Suprapubic skin (tissue), 4 donors: ENCODE data around the gene XPO6. TPM values are rescaled to one million over a fixed set of nuclear protein-coding genes. Genes with fewer than 3 reads are reported as not detected.
"Not testable (repeated sequence)": the region's sequence is repeated elsewhere in the genome, so short reads cannot be mapped to it uniquely, and the experiment has no call there.

Experiments
- DNase-seq, 2 donors: peaks; one replicate each; pipeline ENCODE4 v3.0.0-alpha.2; 2019; ENCODE audit warnings: low spot score in 2 of 2
- H3K27ac ChIP-seq: fragments of 200-600 bp; sonication (generic); one replicate; pipeline ENCODE4 v1.5.1; 2019
- H3K27me3 ChIP-seq: fragments of 200-600 bp; sonication (generic); one replicate; pipeline ENCODE4 v1.5.1; 2019
- H3K36me3 ChIP-seq: fragments of 200-600 bp; sonication (generic); one replicate; pipeline ENCODE4 v1.5.1; 2019
- H3K4me1 ChIP-seq: fragments of 200-600 bp; sonication (generic); one replicate; pipeline ENCODE4 v1.5.1; 2019
- H3K4me3 ChIP-seq: fragments of 200-600 bp; sonication (generic); one replicate; pipeline ENCODE4 v1.5.1; 2019; ENCODE audit warnings: mild to moderate bottlenecking
- H3K9me3 ChIP-seq: fragments of 200-600 bp; sonication (generic); one replicate; pipeline ENCODE4 v1.5.1; 2019
- CTCF ChIP-seq, 2 donors: fragments of 200-600 bp in 1 of 2; fragments of 450-650 bp in 1 of 2; sonication (generic) in 1 of 2; IDR thresholded peaks; one replicate each; pipeline ENCODE4 v1.5.1; 2016 to 2019; ENCODE audit warnings: antibody characterized with exemption in 2 of 2, mild to moderate bottlenecking in 1 of 2, moderate library complexity in 1 of 2
- EP300 ChIP-seq: sonication (generic); formaldehyde crosslinking; IDR thresholded peaks from one replicate; pipeline ENCODE4 v1.6.1; 2017; ENCODE audit warnings: antibody characterized with exemption
- POLR2A ChIP-seq, 2 donors: fragments of 450-650 bp; IDR thresholded peaks; one replicate each; pipeline ENCODE4 v1.6.1; 2017; ENCODE audit warnings: antibody characterized with exemption in 2 of 2, mild to moderate bottlenecking in 2 of 2, moderate library complexity in 2 of 2
- POLR2AphosphoS5 ChIP-seq, 3 donors: sonication (generic); formaldehyde crosslinking; IDR thresholded peaks; one replicate each; pipeline ENCODE4 v1.6.1; 2017; ENCODE audit warnings: antibody characterized with exemption in 3 of 3
- WGBS: methylation state at CpG from one replicate; pipeline ENCODE4 v1.1.5; 2018; 5-methylcytosine and 5-hydroxymethylcytosine counted together
- total RNA-seq, 4 donors: library from RNA; depleted of rRNA; stranded (reverse); fragments of >200 nt; gene quantifications; one replicate each; pipeline ENCODE4 v1.1.0, GENCODE V29; 2016

The XPO6 gene
- total RNA-seq, 4 donors from 2014 or later = 78.6 to 161 (median 88.1) TPM

- no peaks in the 10 kb centered on the region for H3K4me1 ChIP-seq
- 89% methylated on average over 4 of the region's 6 CpGs for WGBS
- H3K4me3 ChIP-seq = no peak overlapping the region
- H3K9me3 ChIP-seq = no peaks in the 10 kb centered on the region
- no peaks in the 10 kb centered on the region for H3K27me3 ChIP-seq
- TF ChIP-seq POLR2AphosphoS5 (IDR thresholded peaks at IDR 0.05) (no peak), POLR2A (IDR thresholded peaks at IDR 0.05) (no peak), CTCF (IDR thresholded peaks at IDR 0.05) (no peak), EP300 (no peak)
- H3K36me3 ChIP-seq = no peaks in the 10 kb centered on the region
- DNase-seq = no peak
- H3K27ac ChIP-seq = no peak overlapping the region
Observed at GRCh38 chr16:28241924-28242323, 30.2 kb upstream of the XPO6 start.

- Histone ChIP-seq H3K4me1 (no peaks in the 10 kb centered on the region), H3K27ac (no peak overlapping the region), H3K27me3 (no peaks in the 10 kb centered on the region), H3K9me3 (no peaks in the 10 kb centered on the region), H3K36me3 (no peaks in the 10 kb centered on the region), H3K4me3 (no peak overlapping the region)
- no peak for DNase-seq
- 96% methylated on average over 3 of the region's 3 CpGs for WGBS
- TF ChIP-seq POLR2A (IDR thresholded peaks at IDR 0.05) = no peak
- no peak for TF ChIP-seq CTCF (IDR thresholded peaks at IDR 0.05)
- TF ChIP-seq POLR2AphosphoS5 (IDR thresholded peaks at IDR 0.05) = no peak
- TF ChIP-seq EP300 = no peak
Observed at GRCh38 chr16:28237754-28238357, 26.1 kb upstream of the XPO6 start.

- no peaks in the 10 kb centered on the region for H3K36me3 ChIP-seq
- H3K27me3 ChIP-seq = no peaks in the 10 kb centered on the region
- WGBS = 81% methylated on average over 2 of the region's 2 CpGs
- no peak for TF ChIP-seq EP300
- no peak for TF ChIP-seq POLR2AphosphoS5 (IDR thresholded peaks at IDR 0.05)
- TF ChIP-seq CTCF (IDR thresholded peaks at IDR 0.05) = no peak
- no peak for TF ChIP-seq POLR2A (IDR thresholded peaks at IDR 0.05)
- H3K4me3 ChIP-seq = no peak overlapping the region
- no peaks in the 10 kb centered on the region for H3K4me1 ChIP-seq
- no peak for DNase-seq
- no peak overlapping the region for H3K27ac ChIP-seq
- H3K9me3 ChIP-seq = no peaks in the 10 kb centered on the region
Observed at GRCh38 chr16:28231763-28232162, 20.0 kb upstream of the XPO6 start.

GRCh38 chr16:28223909-28224308 lies 12.1 kb upstream of the XPO6 start:
- H3K9me3 ChIP-seq, H3K27ac ChIP-seq, H3K4me1 ChIP-seq, H3K27me3 ChIP-seq, H3K4me3 ChIP-seq, DNase-seq, H3K36me3 ChIP-seq: not testable (repeated sequence)
- 94% methylated on average over 3 of the region's 3 CpGs for WGBS

GRCh38 chr16:28219777-28220176 lies 8.0 kb upstream of the XPO6 start:
- WGBS = 87% methylated on average over 6 of the region's 6 CpGs
- H3K4me3 ChIP-seq, H3K27me3 ChIP-seq, DNase-seq, H3K9me3 ChIP-seq, H3K27ac ChIP-seq, H3K36me3 ChIP-seq, H3K4me1 ChIP-seq: not testable (repeated sequence)

GRCh38 chr16:28219282-28219681 lies 7.5 kb upstream of the XPO6 start:
- Histone ChIP-seq H3K27me3 (no peaks in the 10 kb centered on the region), H3K27ac (no peak overlapping the region), H3K36me3 (no peaks in the 10 kb centered on the region), H3K4me1 (no peaks in the 10 kb centered on the region), H3K9me3 (no peaks in the 10 kb centered on the region), H3K4me3 (no peak overlapping the region)
- no peak for DNase-seq
- TF ChIP-seq EP300 (no peak), POLR2AphosphoS5 (IDR thresholded peaks at IDR 0.05) (no peak), POLR2A (IDR thresholded peaks at IDR 0.05) (no peak), CTCF (IDR thresholded peaks at IDR 0.05) (no peak)
- WGBS = 79% methylated on average over 5 of the region's 5 CpGs
